Neural cell (in vitro differentiated cells): ENCODE data around the gene HOXA5. TPM values are rescaled to one million over a fixed set of nuclear protein-coding genes. Genes with fewer than 3 reads are reported as not detected.

ENCODE experiments used
- H2AFZ ChIP-seq: fragments of 200-600, 300-800 bp; sonication (generic), shearing (Covaris generic); 2 replicates; pipeline ENCODE4 v1.6.0; 2014; ENCODE audit warnings: low read depth, mild to moderate bottlenecking, antibody characterized with exemption, low read length, moderate library complexity
- H3F3A ChIP-seq: fragments of 200-600 bp; shearing (Covaris generic); 2 replicates; pipeline ENCODE4 v1.6.1; 2016; ENCODE audit warnings: mild to moderate bottlenecking, moderate library complexity, mixed read lengths, antibody characterized with exemption, low read length; ENCODE audit not compliant: insufficient read depth, poor library complexity, severe bottlenecking
- H3K27ac ChIP-seq: fragments of 200-600, 300-800 bp; sonication (generic), shearing (Covaris generic); 2 replicates; pipeline ENCODE4 v1.5.1; 2014; ENCODE audit warnings: mild to moderate bottlenecking, low read length, moderate library complexity
- H3K27me3 ChIP-seq: fragments of 300-800, 200-600 bp; sonication (generic), shearing (Covaris generic); 2 replicates; pipeline ENCODE4 v1.6.0; 2014; ENCODE audit warnings: mild to moderate bottlenecking, low read depth, low read length, moderate library complexity; ENCODE audit not compliant: insufficient read depth
- H3K36me3 ChIP-seq: fragments of 300-800, 200-600 bp; sonication (generic), shearing (Covaris generic); 2 replicates; pipeline ENCODE4 v1.5.1; 2014; ENCODE audit warnings: mild to moderate bottlenecking, antibody characterized with exemption, low read length, moderate library complexity; ENCODE audit not compliant: insufficient read depth
- H3K4me2 ChIP-seq: fragments of 300-800, 200-600 bp; sonication (generic), shearing (Covaris generic); 2 replicates; pipeline ENCODE4 v1.6.0; 2014; ENCODE audit warnings: mild to moderate bottlenecking, low read length
- H3K4me3 ChIP-seq: fragments of 300-800, 200-600 bp; sonication (generic), shearing (Covaris generic); 2 replicates; pipeline ENCODE4 v1.5.1; 2014; ENCODE audit warnings: mild to moderate bottlenecking, low read length, moderate library complexity
- H3K79me2 ChIP-seq: fragments of 200-600 bp; shearing (Covaris generic); replicated peaks from 2 replicates; pipeline ENCODE4 v1.6.0; 2014; ENCODE audit warnings: mild to moderate bottlenecking, low read length, moderate library complexity; ENCODE audit not compliant: insufficient read depth
- H3K9ac ChIP-seq: fragments of 300-800, 200-600 bp; sonication (generic), shearing (Covaris generic); 2 replicates; pipeline ENCODE4 v1.6.1; 2016; ENCODE audit warnings: mild to moderate bottlenecking, low read length, mixed read lengths
- H3K9me2 ChIP-seq: fragments of 200-600 bp; shearing (Covaris generic); 2 replicates; pipeline ENCODE4 v1.6.1; 2016; ENCODE audit warnings: mild to moderate bottlenecking, low read length, mixed read lengths; ENCODE audit not compliant: insufficient read depth
- H3K9me3 ChIP-seq: fragments of 200-600, 300-800 bp; sonication (generic), shearing (Covaris generic); 2 replicates; pipeline ENCODE4 v1.6.1; 2016; ENCODE audit warnings: mild to moderate bottlenecking, mixed run types, low read length, moderate library complexity, mixed read lengths
- H4K20me1 ChIP-seq: fragments of 200-600 bp; shearing (Covaris generic); 2 replicates; pipeline ENCODE4 v1.6.1; 2016; ENCODE audit warnings: mild to moderate bottlenecking, mixed run types; ENCODE audit not compliant: insufficient read depth
- CTCF ChIP-seq: fragments of 450-650 bp; IDR thresholded peaks from 2 replicates; pipeline ENCODE4 v1.5.1; 2014; ENCODE audit warnings: antibody characterized with exemption, mild to moderate bottlenecking, moderate library complexity; ENCODE audit not compliant: poor library complexity, severe bottlenecking
- EP300 ChIP-seq: fragments of 450-650 bp; conservative IDR thresholded peaks from 2 replicates; pipeline ENCODE4 v1.6.1; 2014; ENCODE audit warnings: antibody characterized with exemption, mild to moderate bottlenecking, moderate library complexity; ENCODE audit not compliant: poor library complexity, severe bottlenecking
- EZH2 ChIP-seq: fragments of 200-600, 300-800 bp; shearing (Covaris generic), sonication (generic); IDR thresholded peaks from 2 replicates; pipeline ENCODE4 v1.6.1; 2014; ENCODE audit warnings: antibody characterized with exemption, low read length, borderline replicate concordance, mild to moderate bottlenecking; ENCODE audit not compliant: insufficient read depth, poor library complexity, severe bottlenecking
- MXI1 ChIP-seq: fragments of 450-650 bp; conservative IDR thresholded peaks from 2 replicates; pipeline ENCODE4 v1.6.1; 2014; ENCODE audit warnings: antibody characterized with exemption, mild to moderate bottlenecking; ENCODE audit not compliant: poor library complexity, severe bottlenecking
- POLR2AphosphoS5 ChIP-seq: IDR thresholded peaks from 2 replicates; pipeline ENCODE4 v1.6.1; 2012
- RAD21 ChIP-seq: fragments of 450-650 bp; conservative IDR thresholded peaks from 2 replicates; pipeline ENCODE4 v1.6.1; 2014; ENCODE audit warnings: antibody characterized with exemption, mild to moderate bottlenecking, moderate library complexity
- REST ChIP-seq: IDR thresholded peaks from 2 replicates; pipeline ENCODE4 v1.6.1; 2012; ENCODE audit warnings: borderline replicate concordance
- SMC3 ChIP-seq: fragments of 450-650 bp; conservative IDR thresholded peaks from 2 replicates; pipeline ENCODE4 v1.6.1; 2014; ENCODE audit warnings: antibody characterized with exemption, mild to moderate bottlenecking, moderate library complexity; ENCODE audit not compliant: poor library complexity
- TAF1 ChIP-seq: IDR thresholded peaks from 2 replicates; pipeline ENCODE4 v1.6.1; 2012; ENCODE audit warnings: low read depth
- polyA plus RNA-seq: library from polyadenylated mRNA; depleted of rRNA; stranded (reverse); fragments of >200 nt; gene quantifications from 2 replicates; pipeline ENCODE4 v1.2.3, GENCODE V29; 2014

The HOXA5 gene
- polyA plus RNA-seq, 1 donor from 2014 or later = not detected

GRCh38 chr7:27191833-27192545, 48.5 kb upstream of the HOXA5 start:
- no peak overlapping the region for H3K27ac ChIP-seq
- no peak overlapping the region for H3K9ac ChIP-seq
- no peak overlapping the region for H2AFZ ChIP-seq
- H3K79me2 ChIP-seq = no peaks in the 10 kb centered on the region
- no peaks in the 10 kb centered on the region for H3K36me3 ChIP-seq
- peaks cover 100% of the 10 kb centered on the region for H3K27me3 ChIP-seq
- no peaks in the 10 kb centered on the region for H3K9me2 ChIP-seq
- TF ChIP-seq RAD21 (no peak), TAF1 (no peak), REST (no peak), CTCF (no peak), POLR2AphosphoS5 (no peak), MXI1 (no peak), EP300 (no peak), SMC3 (no peak), EZH2 (no peak)
- H3K4me3 ChIP-seq = no peak overlapping the region
- H4K20me1 ChIP-seq = no peaks in the 10 kb centered on the region
- no peaks in the 10 kb centered on the region for H3K9me3 ChIP-seq
- H3F3A ChIP-seq = no peaks in the 10 kb centered on the region
- no peak overlapping the region for H3K4me2 ChIP-seq

- H3K36me3 ChIP-seq = no peaks in the 10 kb centered on the region
- no peaks in the 10 kb centered on the region for H3K79me2 ChIP-seq
- H2AFZ ChIP-seq = no peak overlapping the region
- no peak overlapping the region for H3K4me2 ChIP-seq
- H3K27ac ChIP-seq = no peak overlapping the region
- no peaks in the 10 kb centered on the region for H3K9me3 ChIP-seq
- H3K9ac ChIP-seq = no peak overlapping the region
- peaks cover 100% of the 10 kb centered on the region for H3K27me3 ChIP-seq
- H3F3A ChIP-seq = no peaks in the 10 kb centered on the region
- TF ChIP-seq CTCF = no peak
- TF ChIP-seq RAD21 = no peak
- TF ChIP-seq SMC3 = no peak
- no peak for TF ChIP-seq EP300
- TF ChIP-seq REST = no peak
- TF ChIP-seq MXI1 = no peak
- TF ChIP-seq POLR2AphosphoS5 = no peak
- no peak for TF ChIP-seq TAF1
- no peak for TF ChIP-seq EZH2
- H3K9me2 ChIP-seq = no peaks in the 10 kb centered on the region
- no peaks in the 10 kb centered on the region for H4K20me1 ChIP-seq
- H3K4me3 ChIP-seq = no peak overlapping the region
Measured at GRCh38 chr7:27191161-27191731, 47.8 kb upstream of the HOXA5 start.
